OCI-LY1 (cell line): Measurements from ENCODE around the gene SECTM1.
"Not testable (repeated sequence)": the region's sequence is repeated elsewhere in the genome, so short reads cannot be mapped to it uniquely, and the experiment has no call there.

Experiments used
- H2AFZ ChIP-seq: fragments of 200-600 bp; sonication (generic), shearing (Covaris generic); 2 replicates; pipeline ENCODE4 v1.6.0; 2014; ENCODE audit warnings: antibody characterized with exemption, mild to moderate bottlenecking, low read length
- H3F3A ChIP-seq: fragments of 200-600 bp; sonication (generic), shearing (Covaris generic); 2 replicates; pipeline ENCODE4 v1.6.0; 2014; ENCODE audit warnings: mild to moderate bottlenecking, antibody characterized with exemption, low read length, moderate library complexity; ENCODE audit not compliant: insufficient read depth
- H3K27ac ChIP-seq: fragments of 200-600 bp; sonication (generic); 2 replicates; pipeline ENCODE4 v1.5.1; 2014; ENCODE audit warnings: low read length, mixed run types, mild to moderate bottlenecking, low read depth; ENCODE audit not compliant: poor library complexity, severe bottlenecking
- H3K27me3 ChIP-seq: fragments of 200-600 bp; sonication (generic); 2 replicates; pipeline ENCODE4 v1.6.0; 2014; ENCODE audit warnings: antibody characterized with exemption, mild to moderate bottlenecking, low read length, moderate library complexity; ENCODE audit not compliant: insufficient read depth
- H3K36me3 ChIP-seq: fragments of 200-600 bp; sonication (generic); 2 replicates; pipeline ENCODE4 v1.6.1; 2014; ENCODE audit warnings: mild to moderate bottlenecking, antibody characterized with exemption, low read length, moderate library complexity, mixed read lengths; ENCODE audit not compliant: insufficient read depth
- H3K4me1 ChIP-seq: fragments of 200-600 bp; sonication (generic); 2 replicates; pipeline ENCODE4 v1.5.1; 2014; ENCODE audit warnings: mild to moderate bottlenecking, low read length, moderate library complexity; ENCODE audit not compliant: insufficient read depth, severe bottlenecking
- H3K4me2 ChIP-seq: fragments of 200-600 bp; sonication (generic), shearing (Covaris generic); 2 replicates; pipeline ENCODE4 v1.6.1; 2014; ENCODE audit warnings: low read length
- H3K4me3 ChIP-seq: fragments of 200-600 bp; sonication (generic); 2 replicates; pipeline ENCODE4 v1.5.1; 2014; ENCODE audit warnings: low read length, low read depth, mild to moderate bottlenecking, mixed read lengths; ENCODE audit not compliant: poor library complexity, severe bottlenecking
- H3K79me2 ChIP-seq: fragments of 200-600 bp; shearing (Covaris generic); 2 replicates; pipeline ENCODE4 v1.6.1; 2016; ENCODE audit warnings: mixed run types, low read length, mixed read lengths; ENCODE audit not compliant: insufficient read depth
- H3K9ac ChIP-seq: fragments of 200-600 bp; sonication (generic), shearing (Covaris generic); 2 replicates; pipeline ENCODE4 v1.6.1; 2014; ENCODE audit warnings: mild to moderate bottlenecking, low read length, mixed read lengths
- H3K9me2 ChIP-seq: fragments of 200-600 bp; sonication (generic), shearing (Covaris generic); 2 replicates; pipeline ENCODE4 v1.6.1; 2014; ENCODE audit warnings: low read depth, mild to moderate bottlenecking, low read length, mixed read lengths
- H3K9me3 ChIP-seq: fragments of 200-600 bp; shearing (Covaris generic); 2 replicates; pipeline ENCODE4 v1.6.1; 2014; ENCODE audit warnings: low read length, mixed read lengths
- H4K20me1 ChIP-seq: fragments of 200-600 bp; sonication (generic), shearing (Covaris generic); 2 replicates; pipeline ENCODE4 v1.6.0; 2016; ENCODE audit warnings: mild to moderate bottlenecking, low read length; ENCODE audit not compliant: insufficient read depth
- CTCF ChIP-seq: fragments of 200-600 bp; sonication (generic), shearing (Covaris generic); IDR thresholded peaks from 2 replicates; pipeline ENCODE4 v1.5.1; 2017; ENCODE audit warnings: mild to moderate bottlenecking, antibody characterized with exemption, low read length, moderate library complexity, mixed read lengths
- EZH2 ChIP-seq: fragments of 200-600 bp; sonication (generic), shearing (Covaris generic); IDR thresholded peaks from 2 replicates; pipeline ENCODE4 v1.8.0; 2017; ENCODE audit warnings: borderline replicate concordance, mixed run types, mild to moderate bottlenecking, antibody characterized with exemption, low read length, moderate library complexity, mixed read lengths

The SECTM1 gene

GRCh38 chr17:82333279-82334171 is at the start of gene SECTM1:
Gene SECTM1, minus strand, starts transcription at chr17:82333766. Its CDS starts 6,526 bp downstream, at chr17:82327240.
- H3K4me2 ChIP-seq: peak within 1 kb of the TSS; percentile 34
- H3K9ac ChIP-seq: no peak within 1 kb of the TSS
- no peaks in the 10 kb centered on the region for H3K9me2 ChIP-seq
- TF ChIP-seq CTCF: no peak
- no peak for TF ChIP-seq EZH2
- H3K79me2 ChIP-seq: no peaks in the 10 kb centered on the region
- peaks cover 5% of the 10 kb centered on the region for H3K4me1 ChIP-seq
- H3F3A ChIP-seq: no peaks in the 10 kb centered on the region
- H3K4me3 ChIP-seq: no peak within 1 kb of the TSS
- no peaks in the 10 kb centered on the region for H3K36me3 ChIP-seq
- H3K27ac ChIP-seq: no peak within 1 kb of the TSS
- H2AFZ ChIP-seq: no peak within 1 kb of the TSS
- no peaks in the 10 kb centered on the region for H3K9me3 ChIP-seq
- no peaks in the 10 kb centered on the region for H4K20me1 ChIP-seq
- peaks cover 14% of the 10 kb centered on the region; the same call in 1 of the 2 replicates for H3K27me3 ChIP-seq

- Histone ChIP-seq H3K27ac (no peak overlapping the region), H3K4me3 (no peak overlapping the region), H3K79me2 (no peaks in the 10 kb centered on the region), H3K9ac (no peak overlapping the region), H3K4me1 (no peaks in the 10 kb centered on the region), H3K9me3 (no peaks in the 10 kb centered on the region), H3K4me2 (no peak overlapping the region), H4K20me1 (no peaks in the 10 kb centered on the region), H3F3A (no peaks in the 10 kb centered on the region), H3K27me3 (peaks cover 6% of the 10 kb centered on the region; the same call in 1 of the 2 replicates), H3K36me3 (no peaks in the 10 kb centered on the region), H2AFZ (no peak overlapping the region), H3K9me2 (no peaks in the 10 kb centered on the region)
- TF ChIP-seq EZH2 (no peak), CTCF (no peak)
Observed at GRCh38 chr17:82382933-82383255, 49.3 kb upstream of the SECTM1 start.

GRCh38 chr17:82382220-82382932 is 48.8 kb upstream of the SECTM1 start:
- not testable (repeated sequence) for H3K27me3 ChIP-seq, H3K4me3 ChIP-seq, H2AFZ ChIP-seq, H3K9ac ChIP-seq, H3K27ac ChIP-seq, H3K4me1 ChIP-seq, H3K36me3 ChIP-seq, H3K4me2 ChIP-seq, H4K20me1 ChIP-seq, H3K9me2 ChIP-seq, H3K79me2 ChIP-seq, H3F3A ChIP-seq, H3K9me3 ChIP-seq

- not testable (repeated sequence) for H2AFZ ChIP-seq, H3K27ac ChIP-seq, H3K9ac ChIP-seq, H3K4me2 ChIP-seq, H3K79me2 ChIP-seq, H3F3A ChIP-seq, H3K4me3 ChIP-seq, H3K36me3 ChIP-seq, H3K4me1 ChIP-seq, H3K9me2 ChIP-seq, H4K20me1 ChIP-seq, H3K9me3 ChIP-seq, H3K27me3 ChIP-seq
Observed at GRCh38 chr17:82381703-82382009, 48.1 kb upstream of the SECTM1 start.
